NCI-H510A treated with DMSO at 0.1 percent for 48 hours (cell line): ENCODE data around the gene GLTP.

Experiments used
- DNase-seq: peaks from one replicate; lab custom pipeline; 2025; lab: John Stamatoyannopoulos, UW

GLTP gene

DNA sequence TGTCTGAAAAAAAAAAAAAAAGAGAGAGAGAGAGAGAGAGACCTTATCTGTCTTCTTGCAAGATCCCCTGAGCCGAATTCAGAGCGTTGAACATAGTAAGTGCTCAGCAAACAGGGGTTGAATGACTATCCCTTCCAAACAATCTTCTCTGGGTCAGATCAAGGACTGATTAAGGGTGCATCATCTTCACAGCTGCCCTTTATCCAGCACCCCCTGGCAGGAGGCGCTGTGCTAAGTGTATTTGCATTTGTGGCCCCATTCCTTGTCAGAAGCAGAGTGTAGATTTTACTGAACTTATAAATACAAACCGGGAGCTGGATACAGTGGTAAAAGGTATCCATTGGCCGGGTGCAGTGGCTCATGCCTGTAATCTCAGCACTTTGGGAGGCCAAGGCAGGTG lies 38.3 kb downstream of the GLTP start:
- DNase-seq = no peak

DNA sequence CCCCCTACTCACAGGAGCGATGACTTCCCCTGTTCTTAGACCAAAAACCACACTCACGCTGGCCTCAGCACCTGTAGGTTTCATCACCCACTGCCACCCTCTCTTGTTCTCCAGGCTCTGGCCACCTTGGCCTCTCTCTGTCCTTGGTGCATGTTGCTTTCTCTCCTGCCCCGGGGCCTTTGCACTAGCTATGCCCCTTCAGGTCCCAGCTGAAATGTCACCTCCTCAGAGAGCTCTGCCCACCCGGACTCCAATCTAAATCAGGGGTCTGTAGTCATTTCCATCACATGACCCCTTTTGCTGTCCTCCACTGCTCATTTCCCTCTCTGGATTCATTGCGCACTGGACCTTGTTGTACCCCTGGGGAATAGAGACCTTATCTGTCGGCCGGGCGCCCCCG lies 39.0 kb downstream of the GLTP start:
- no peak for DNase-seq

DNA sequence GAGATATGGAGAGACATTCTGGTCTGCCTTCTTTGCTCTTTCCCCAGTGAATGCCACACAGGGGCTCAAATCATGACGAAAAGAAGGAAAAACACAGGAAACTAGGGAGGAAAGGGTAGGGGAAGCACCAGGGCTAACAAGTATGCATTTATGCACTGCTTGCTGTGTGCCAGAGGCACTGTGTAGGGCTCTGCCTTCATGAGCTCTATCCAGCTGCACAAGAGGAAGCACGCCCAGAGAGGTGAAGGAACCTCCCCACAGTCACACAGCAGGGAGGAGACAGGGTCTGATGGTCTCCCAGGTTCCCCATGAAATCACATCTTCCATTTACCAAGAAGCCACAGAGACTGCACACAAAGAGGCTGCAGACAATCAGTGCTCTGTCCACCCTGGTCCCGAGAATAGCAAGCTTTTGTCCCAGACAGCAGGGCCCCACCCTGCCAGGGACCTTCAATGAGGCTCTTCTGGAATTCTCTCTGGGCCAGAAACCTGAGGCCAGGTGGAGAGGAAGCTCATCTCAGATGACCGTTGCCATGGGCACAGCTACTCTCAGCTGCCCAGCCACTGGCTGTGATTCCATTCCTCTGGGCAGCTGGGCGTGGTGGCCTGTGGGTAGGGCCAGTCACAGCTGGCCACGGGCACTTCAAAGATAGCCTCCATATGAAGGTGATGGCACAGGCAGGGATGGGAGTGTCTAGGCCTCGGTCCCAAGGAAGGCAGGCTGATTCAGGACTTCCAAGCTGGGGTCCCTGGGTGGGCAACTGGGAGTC lies 39.9 kb downstream of the GLTP start:
- DNase-seq = peak; percentile 42

DNA sequence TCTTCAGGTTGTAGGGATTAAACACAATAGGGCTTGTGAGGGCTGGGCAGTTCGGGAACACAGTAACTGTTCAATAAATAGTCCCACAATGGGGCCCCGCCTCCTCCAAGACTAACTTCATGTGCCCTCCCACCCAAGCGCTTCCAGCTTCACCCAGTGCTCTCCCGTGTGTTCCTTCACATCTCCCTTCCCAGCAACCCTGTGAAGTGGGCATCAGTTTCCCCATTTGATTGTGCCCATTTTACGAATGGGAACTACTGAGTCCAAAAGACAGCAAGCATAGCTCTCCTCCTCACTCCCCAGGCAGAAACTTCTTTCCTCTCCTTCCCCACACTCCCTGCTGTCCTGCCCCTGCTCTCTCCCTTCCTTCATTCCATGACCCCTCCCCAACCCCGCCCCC lies 40.9 kb downstream of the GLTP start:
- DNase-seq = no peak

DNA sequence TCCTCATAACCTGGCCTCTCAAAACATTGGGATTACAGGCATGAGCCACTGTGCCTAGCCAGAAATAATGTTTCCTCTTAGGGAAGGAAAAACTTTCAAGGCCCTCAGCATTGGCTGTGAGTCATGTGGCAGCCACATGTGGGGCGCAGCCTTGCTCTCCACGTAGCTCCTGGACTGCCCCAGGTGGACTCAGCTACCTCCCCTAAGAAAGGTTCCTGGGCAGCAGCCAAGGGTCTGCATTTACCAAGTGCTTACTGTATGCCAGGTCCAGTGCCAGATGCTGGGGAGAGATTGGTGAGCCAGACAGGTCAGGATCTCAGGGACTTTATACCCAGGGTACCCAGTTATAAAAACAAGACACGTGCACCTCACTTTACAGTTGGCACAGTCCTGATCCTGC lies 43.4 kb downstream of the GLTP start:
- no peak for DNase-seq

DNA sequence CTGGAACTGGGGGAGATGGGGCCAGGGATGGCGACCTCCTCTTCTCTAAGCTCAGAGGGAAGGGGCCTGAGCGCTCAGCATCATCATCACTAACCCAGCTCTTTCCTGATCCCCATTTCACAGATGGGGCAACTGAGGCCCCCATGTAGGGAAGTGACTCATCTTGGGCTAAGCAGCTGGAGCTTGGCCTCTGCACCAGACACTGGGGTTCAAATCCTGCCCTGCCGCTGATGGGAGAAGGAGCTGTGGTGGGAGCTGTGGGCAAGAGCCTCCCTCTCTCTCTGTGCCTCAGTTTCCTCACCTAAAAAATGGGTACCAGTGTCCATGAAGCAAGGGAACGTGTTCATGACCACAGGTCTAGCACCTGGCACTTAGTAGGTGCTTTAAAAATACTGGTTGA lies 44.5 kb downstream of the GLTP start:
- no peak for DNase-seq

DNA sequence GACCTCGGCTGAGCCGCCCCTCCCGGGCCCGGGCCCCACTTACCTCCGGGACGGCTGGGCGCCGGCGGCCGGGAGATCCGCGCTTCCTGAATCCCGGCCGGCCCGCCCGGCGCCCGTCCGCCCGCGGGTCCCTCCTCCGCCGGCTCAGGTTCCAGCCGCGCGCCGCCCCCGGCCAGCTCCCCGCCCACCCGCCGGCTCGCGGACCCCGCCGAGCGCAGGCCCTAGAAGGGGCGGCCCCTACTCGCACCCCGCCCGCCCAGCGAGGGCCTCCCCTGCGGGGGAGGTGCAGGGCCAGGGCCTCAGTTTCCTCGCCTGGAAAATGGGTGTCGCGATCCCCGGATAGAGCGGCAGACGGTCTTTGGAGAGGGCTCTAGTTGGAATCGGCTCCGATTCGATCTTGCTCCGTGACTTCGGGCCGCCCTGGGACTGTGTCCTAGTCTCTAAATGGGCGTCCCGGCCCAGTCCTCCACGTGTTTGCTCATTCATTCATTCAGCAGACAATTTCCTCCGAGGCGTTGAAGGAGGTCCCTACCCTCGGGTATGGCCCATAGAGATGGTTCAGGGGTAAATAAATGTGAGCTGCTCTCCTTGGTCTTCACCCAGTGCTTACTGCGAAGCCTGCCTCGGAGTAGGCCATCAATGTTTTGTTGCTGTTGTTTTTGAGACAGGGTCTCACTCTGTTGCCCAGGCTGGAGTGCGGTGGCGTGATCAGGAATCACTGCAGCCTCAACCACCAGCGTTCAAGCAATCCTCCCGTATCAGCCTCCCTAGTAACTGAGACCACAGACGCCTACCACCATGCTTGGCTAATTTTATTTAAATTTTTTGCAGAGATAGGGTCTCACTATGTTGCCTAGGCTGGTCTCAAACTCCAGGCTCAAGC lies 46.8 kb downstream of the GLTP start, which contains the start of gene TRPV4:
TSS of gene TRPV4 (minus strand) at position 92 of the 883 bp plus-strand sequence. CDS start 18,602 bp downstream, outside the sequence.
- no peak for DNase-seq

DNA sequence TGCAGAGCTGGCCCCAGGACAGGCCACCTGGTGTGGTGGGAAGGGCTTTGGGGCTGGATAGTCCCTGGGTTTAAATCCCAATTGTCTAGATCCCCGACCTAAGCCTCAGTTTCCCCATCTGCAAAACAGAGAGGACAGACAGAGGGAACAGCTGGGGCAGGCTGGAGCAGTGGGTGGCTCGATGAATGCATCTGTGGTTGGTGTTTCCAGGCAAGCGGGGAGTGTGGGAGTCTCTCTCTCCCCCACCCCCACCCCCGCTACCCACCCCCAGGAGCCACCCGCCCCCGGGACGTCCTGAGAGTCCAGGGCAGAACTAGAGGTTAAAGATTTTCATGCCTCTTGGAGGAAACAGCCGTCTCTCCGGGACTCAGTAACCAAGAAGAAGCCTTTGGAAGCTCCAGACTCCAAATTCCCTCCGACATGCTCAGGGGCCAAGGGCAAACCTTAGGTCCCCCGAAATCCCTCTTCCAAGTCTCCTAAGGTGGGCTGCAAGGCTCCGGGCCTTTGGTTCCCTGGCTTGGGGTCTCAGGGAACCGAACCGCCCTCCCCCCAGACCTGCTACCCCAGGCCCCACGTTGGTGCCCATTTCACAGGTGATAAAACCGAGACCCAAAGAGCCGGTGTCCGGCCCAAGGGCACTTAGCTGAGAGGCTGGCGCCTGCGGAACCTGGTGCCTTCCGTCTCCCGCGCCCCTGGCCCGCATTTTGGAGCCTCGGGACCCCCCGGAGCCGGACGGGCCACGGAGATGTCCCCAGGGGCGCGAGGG lies 47.6 kb downstream of the GLTP start:
- DNase-seq = no peak

DNA sequence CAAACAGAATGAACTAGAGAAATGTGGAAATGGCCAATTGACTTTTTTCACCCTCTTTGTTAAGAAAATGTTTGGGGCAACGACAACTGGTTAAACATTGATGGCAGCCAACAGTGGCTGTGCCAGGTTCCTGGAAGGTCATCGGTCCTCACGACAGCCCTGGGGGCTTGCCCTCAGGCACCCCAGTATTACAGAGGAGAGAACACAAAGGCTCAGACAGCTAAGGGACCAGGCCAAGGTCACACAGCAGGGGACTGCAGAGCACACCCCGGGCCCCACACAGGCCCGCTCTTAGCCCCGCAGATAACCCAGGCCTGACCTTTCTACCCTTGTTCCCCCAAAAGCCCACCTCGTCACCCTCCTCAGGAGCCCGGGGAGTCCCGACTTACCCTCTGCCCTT lies 48.4 kb downstream of the GLTP start:
- DNase-seq = no peak

DNA sequence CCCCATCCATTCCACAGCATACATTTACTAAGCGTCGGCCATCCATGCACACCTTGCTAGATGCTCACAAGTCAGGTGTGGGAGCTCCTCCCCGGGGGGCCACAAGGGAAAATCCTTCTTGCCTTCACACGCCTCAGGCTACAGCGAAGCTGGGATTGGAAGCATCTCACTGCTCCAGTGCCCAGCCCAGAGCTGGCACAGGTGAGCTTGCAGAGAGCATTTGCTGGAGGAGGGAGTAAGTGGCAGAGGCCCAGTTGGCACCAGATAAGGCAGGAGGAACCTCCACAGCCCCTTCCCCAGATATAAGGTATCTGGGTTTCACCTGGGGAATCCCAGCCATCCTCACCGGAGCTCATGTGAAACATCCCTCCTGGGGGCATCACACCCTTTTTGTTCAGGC lies 49.0 kb downstream of the GLTP start:
- DNase-seq = no peak

DNA sequence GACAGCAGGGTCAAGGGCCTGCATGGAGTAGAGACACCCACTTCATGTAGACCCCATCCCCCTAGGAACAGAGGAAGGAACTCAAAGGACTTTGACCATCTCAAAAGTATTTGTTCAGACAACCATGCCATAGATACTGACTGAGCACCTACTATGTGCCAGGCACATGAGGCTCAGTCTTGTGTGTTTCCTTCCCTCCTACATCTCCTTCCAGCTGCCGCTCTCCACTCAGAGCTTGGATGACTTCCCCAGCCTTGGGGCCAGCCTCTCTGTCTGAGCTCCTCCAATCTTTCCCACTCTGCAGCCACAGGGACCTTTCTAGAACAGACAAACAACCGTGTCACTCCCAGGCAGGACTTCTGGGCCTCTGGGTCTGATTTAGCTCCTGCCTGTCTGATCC lies 49.6 kb downstream of the GLTP start:
- no peak for DNase-seq

DNA sequence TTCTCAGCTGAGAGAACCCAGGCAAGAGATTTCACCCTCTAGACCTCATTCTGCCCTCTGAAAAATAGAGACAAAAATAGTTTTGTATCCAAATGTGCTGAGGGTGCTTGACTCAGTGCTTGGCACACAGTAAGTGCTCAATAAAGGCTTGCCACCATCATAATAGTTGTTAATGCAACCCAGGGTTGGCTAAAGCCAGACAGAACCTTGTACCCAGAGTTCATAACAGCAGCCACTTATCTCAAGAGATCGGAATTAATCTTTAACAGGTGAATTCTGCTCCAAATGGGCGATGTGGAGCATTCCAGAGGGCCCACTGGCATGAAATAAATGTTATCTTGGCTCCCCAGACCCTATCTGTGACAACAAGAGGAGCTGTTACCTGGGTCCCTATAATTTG lies 50.1 kb downstream of the GLTP start:
- DNase-seq = no peak

DNA sequence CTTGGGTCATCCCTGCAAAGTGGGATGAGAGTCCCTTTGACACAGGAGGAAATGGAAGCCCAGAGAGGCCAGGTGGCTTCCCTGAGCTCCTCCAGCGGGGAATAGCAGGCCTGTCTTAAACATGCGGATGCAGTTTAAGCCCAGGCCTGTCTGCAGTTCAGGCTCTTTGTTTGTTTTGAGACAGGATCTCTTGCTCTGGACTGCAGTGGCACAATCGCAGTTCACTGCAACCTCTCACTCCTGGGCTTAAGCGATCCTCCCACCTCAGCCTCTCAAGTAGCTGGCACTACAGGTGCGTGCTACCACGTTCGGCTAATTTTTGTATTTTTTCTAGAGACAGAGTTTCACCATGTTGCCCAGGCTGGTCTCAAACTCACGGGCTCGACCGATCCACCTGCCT lies 50.7 kb downstream of the GLTP start:
- DNase-seq = no peak

DNA sequence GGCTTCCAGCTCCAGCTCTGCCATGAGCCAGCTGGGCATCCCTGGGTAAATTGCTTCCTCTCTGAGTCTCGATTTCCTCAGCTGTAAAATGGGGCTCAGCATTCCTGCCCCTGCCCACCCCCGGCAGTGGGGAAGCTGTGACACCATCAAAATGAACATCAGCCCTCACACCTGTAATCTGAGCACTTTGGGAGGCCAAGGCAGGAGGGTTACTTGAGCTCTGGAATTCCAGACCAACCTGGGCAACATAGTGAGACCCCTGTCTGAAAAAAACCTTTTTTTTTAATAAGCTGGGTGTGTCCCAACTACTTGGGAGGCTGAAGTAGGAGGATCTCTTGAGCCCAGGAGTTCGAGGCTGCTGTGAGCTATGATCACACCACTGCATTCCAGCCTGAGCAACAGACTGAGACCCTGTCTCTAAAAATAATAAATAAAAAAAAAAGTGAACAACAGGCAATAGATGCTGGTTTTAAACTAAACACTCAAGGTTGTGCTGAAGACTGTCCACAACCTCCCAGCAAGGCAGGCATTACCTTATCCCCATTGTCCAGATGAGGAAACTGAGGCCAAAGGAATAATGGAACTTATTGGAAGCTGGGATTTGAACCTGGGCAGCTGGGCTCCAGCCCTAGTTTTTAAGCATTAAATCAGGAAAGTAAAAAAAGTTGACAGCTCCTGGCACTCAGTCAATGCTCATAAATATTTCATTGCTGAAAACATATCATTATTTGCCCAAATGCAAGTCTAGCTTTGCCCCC lies 51.4 kb downstream of the GLTP start:
- no peak for DNase-seq

DNA sequence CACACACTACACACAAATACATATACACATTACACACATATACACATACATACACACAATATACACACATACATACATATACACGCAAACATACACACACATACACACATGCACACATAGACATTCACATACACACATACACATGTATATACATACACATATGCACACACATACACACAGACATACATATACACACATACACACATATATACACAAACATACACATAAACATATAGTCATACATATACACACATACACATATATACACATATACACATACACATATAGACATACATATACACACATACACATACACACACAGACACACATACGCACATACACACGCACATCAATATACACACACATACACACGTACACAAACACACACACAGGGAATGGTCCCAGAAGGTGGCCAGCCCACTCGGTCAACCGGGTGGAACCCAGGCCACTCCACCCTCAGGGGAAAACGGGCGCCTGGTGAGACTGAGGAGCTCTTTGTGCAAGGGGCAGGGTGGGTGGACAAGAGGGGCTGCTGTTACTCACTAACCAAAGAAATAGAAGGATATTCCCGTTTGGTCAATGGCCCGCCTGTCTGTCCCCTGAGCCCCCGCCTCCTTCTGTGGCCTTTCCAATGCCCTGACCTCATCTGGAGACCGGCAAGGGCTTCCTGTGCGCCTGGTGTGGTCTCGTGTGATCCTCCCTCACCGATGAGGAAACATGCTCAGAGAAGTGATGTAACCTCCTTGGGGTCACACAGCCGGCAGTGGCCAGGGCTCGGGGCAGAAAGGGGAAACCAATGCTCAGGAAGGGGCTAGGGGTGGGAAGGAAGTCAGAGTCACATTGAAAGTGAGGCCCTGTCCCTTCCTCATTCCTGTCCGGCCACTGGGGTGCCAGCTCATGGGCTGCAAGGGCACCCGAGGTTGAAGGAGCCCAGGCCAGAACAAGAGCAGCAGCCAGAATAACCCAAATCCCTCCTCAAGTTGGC lies 52.5 kb downstream of the GLTP start:
- DNase-seq = no peak

DNA sequence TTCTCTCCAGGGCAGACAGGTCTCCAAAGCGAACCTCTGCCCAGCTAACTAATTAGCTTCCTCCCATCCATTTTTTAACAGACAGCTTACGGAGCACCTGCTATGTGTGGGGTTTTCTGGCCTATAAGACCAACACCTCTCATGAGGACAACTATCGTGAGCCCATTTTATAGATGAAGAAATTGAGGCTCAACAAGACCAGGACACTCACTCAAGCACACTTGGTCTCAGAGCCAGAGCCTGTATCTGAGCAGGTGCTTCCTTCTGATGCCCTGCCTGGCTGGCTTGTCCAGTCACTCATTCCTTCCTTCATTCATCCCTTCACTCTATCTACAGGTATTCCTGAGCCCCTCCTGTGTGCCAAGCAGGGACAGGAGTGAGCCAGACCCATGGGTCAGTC lies 53.3 kb downstream of the GLTP start:
- no peak for DNase-seq

DNA sequence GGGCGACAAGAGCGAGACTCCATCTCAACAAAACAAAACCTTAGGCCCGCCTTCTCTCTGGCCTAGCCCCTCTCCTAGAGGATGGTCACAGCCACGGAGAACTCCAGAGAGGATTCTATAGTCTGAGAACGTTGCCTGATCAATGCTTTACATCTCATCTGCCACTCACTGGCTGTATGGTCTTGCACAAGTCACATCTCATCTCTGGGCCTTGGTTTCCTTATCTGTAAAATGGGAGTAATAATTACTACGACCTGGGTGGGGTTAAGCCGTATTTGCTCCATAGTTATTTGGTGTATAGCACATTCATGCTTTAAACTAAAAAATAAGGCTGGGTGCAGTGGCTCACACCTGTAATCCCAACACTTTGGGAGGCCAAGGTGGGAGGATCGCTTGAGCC lies 55.6 kb downstream of the GLTP start:
- no peak for DNase-seq

DNA sequence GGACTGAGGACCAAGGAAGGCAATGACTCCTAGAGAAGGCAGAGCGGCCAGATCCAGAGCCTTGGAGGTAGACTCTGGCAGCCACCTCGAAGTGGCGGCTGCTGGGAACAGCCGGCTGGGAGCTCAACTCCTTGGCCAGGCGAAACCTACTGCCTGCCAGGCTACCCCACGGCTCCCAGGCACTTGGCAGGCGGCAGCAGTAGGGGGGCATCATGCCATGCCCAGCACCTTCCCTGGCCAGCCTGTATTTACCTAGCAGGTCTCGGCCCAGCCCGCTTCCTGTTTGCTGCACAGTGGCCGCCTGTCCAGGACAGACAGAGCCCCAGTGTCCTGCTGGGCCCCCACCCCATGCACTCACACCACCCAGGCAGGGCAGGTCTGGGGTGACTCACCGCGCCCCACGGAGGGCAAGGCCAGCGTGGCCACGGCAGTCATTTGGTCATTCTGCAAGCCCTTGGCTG lies 57.4 kb downstream of the GLTP start:
- DNase-seq = no peak

DNA sequence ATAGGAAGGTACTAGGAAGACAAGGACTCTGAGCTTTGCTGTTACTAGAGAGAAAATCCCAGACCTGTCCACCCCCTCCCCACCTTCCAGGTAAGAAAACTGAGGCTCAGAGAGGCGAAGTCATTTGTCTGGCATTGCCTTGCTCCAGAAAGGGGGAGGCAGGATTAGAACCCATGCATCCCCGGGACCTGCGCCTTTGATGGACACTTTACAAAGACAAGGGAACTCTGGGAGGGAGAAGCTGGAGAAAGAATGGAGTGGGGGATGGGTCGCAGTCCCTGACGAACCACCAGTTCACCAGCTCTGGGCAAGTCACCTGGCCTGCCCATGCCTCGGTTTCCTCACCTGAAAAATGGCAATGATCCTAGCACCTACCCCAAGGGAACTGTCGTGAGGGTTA lies 57.9 kb downstream of the GLTP start:
- no peak for DNase-seq

DNA sequence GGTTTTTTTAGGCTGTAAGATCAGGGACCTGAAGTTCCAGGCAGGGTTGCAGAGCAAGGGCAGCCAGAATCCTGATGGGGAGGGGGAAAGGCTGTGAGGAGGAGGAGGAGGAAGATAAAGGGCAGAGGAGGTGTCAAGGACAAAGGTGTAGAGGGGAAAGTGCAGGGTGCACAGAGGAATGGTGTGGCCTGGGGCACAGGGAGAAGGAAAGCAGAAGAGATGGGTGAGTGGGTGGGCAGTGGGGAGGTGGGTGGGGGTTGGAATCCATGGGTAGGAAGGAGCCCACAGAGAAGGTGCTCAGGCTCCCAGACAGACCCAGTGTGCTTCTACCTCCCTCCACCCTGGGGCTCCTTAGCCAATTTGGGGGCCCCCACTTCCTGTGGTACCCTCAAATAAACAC lies 58.4 kb downstream of the GLTP start:
- DNase-seq = no peak
